NCI-H2029 treated with DMSO at 0.1 percent for 48 hours (cell line): ENCODE results near the gene ATRN.

Source experiments
- DNase-seq: peaks from one replicate; lab custom pipeline; 2025; lab: John Stamatoyannopoulos, UW

The ATRN gene

GRCh38 chr20:3697588-3698305, 226.9 kb downstream of the ATRN start:
- no peak for DNase-seq

- no peak for DNase-seq
Observed at GRCh38 chr20:3698591-3699001, 227.8 kb downstream of the ATRN start.

GRCh38 chr20:3699037-3699436, 228.2 kb downstream of the ATRN start:
- no peak for DNase-seq
